NCI-H2196 treated with DMSO at 0.1 percent for 48 hours (cell line): Measurements from ENCODE around the gene ASB6.

Experiments used
- DNase-seq: peaks from one replicate; lab custom pipeline; 2025; ENCODE audit not compliant: unreplicated experiment; lab: John Stamatoyannopoulos, UW

The ASB6 gene

DNA sequence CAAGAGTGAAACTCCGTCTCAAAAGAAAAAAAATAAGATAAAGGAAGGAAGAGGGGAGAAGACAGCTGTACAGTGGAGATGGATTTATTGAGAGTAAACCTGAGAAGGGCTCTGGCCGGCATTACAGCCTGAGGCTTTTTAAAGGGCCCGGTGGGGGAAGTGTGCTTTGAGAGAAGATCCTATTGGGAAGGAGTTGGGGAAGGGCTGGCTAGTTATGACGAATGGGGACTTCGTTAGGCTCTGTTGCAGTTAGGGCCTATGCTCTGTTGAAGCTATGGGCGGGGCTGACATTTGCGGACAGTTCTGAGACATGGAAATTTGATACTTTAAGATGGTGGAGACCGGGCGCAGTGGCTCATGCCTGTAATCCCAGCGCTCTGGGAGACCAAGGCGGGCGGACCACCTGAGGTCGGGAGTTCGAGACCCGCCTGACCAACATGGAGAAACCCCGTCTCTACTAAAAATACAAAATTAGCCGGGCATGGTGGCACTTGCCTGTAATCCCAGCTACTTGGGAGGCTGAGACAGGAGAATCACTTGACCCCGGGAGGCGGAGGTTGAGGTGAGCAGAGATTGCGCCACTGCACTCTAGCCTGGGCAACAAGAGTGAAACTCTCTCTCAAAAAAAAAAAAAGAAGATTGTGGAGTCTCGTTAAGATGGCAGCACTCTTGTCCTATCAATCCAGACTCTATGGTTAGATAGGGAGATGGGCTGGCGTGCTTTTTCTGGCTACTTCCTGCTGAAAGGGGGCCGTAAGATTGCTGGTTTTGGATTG lies 54.3 kb downstream of the ASB6 start:
- no peak for DNase-seq

DNA sequence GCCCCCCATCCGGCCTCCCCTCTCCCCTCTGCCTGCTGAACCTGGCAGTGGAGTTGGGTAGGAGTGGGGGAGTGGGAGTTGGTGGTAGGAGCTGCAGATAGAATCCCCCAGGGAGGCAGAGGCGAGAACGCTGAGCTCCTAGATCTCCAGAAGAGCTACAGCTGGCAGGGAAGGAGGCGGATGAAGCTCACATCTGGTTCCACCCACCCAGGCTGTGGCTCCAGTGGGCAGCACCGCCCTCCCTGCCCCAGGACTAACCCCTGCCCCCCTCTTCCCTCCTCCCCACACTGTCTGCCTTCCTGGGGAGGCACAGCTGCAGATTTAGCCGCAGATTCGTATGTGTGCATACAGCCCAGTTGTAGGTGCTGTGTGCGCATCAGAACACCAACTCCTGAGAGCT lies 55.3 kb downstream of the ASB6 start:
- DNase-seq, result no peak

DNA sequence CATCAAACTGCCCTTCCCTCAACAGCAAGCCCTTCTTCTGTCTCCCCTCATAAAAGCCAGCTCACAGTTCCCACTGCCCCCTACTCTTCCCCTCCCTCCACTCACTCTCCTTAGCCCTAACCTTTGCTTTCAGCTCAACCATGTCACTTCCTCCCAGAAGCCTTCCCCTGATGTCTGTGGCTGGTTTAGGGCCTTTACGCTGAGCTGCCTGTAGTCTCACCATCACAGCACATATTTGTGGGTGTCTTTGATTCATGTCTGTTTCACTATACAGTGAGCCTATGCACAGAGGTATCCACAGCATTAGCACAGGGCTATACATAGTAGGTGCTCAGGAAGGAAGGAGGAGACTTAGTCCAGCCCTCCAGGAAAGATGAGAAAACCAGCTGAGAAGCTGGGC lies 55.7 kb downstream of the ASB6 start:
- DNase-seq, result no peak

DNA sequence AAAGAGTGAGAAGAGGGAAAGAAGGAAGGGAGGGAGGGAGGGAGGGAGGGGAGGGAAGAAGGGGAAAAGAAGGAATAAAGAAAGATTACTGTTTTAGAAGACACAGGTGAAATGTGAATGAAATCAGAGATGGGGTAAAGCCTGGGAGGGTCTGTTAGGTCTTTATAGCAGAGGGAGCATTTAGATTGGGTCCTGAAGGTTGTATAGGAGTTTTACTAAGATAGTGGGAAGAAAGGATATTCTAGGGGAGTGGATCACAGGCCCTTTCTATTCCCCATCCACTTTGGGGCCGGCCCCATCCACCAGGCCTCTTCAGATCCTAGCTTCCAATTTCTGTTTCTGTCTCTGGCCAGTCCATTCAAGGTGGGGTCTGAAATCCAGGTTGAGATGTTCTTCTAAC lies 56.6 kb downstream of the ASB6 start:
- no peak for DNase-seq
